K562 (cell line): ENCODE measurements around the gene IL4I1. TPM values are rescaled to one million over a fixed set of nuclear protein-coding genes. Genes with fewer than 3 reads are reported as not detected.

Source experiments
- ATAC-seq: fragments of 200-7000 bp; cut with Tn5 transposase; 3 replicates; pipeline ENCODE4 v1.9.1; 2020; ENCODE audit warnings: moderate library complexity
- BruUV-seq: library from RNA; stranded (reverse); fragments of 400-500 nt; replicated peaks from 2 replicates; lab custom pipeline; 2021; lab: Mats Ljungman, UMichigan
- CTCF ChIA-PET: fragments of 300-600 bp; formaldehyde crosslinking; extraction: SDS; loops from one replicate; lab custom pipeline; 2021; ENCODE audit warnings: low intra/inter-chr PET ratio; lab: Yijun Ruan, JAX
- POLR2A ChIA-PET: fragments of 300-600, 350-650 bp; sonication (Branson Sonifier 250); formaldehyde crosslinking; extraction: SDS; loops from one replicate; lab custom pipeline; 2021; ENCODE audit warnings: antibody characterized with exemption, inconsistent platforms; lab: Yijun Ruan, JAX
- DNase-seq, 4 experiments: peaks; one replicate each; pipeline versions ENCODE4 v3.0.0 to v3.0.0-alpha.2; 2011 to 2018; ENCODE audit warnings: low spot score in 3 of 4, mixed read lengths in 3 of 4; ENCODE audit errors: extremely low read depth in 1 of 4
- FAIRE-seq: peaks from 2 replicates; lab custom pipeline; 2011; peaks lifted over from hg19 to GRCh38; lab: Jason Lieb, UNC
- H2AFZ ChIP-seq: 2 replicates; pipeline ENCODE4 v1.6.0; 2011; ENCODE audit warnings: low read depth, low read length, control low read depth, inconsistent platforms
- H3K27ac ChIP-seq: fragments of 200-600 bp; 3 replicates; pipeline ENCODE4 v1.8.0; 2011; ENCODE audit warnings: low read depth, mild to moderate bottlenecking, control low read depth, inconsistent platforms, low read length, moderate library complexity, mixed read lengths; ENCODE audit errors: extremely low read depth
- H3K27me3 ChIP-seq, 2 experiments: fragments of 300-600 bp in 1 of 2; 2 replicates in 1 of 2; 3 replicates in 1 of 2; pipeline versions ENCODE4 v1.6.0 to v1.8.0; 2011; ENCODE audit warnings: inconsistent platforms in 2 of 2, low read length in 2 of 2, mild to moderate bottlenecking in 1 of 2, mixed read lengths in 1 of 2, moderate library complexity in 1 of 2; ENCODE audit not compliant: control insufficient read depth in 2 of 2, insufficient read depth in 2 of 2
- H3K36me3 ChIP-seq: fragments of 300-600 bp; 3 replicates; pipeline ENCODE4 v1.8.0; 2011; ENCODE audit warnings: mild to moderate bottlenecking, low read length, inconsistent platforms; ENCODE audit not compliant: control insufficient read depth, insufficient read depth
- H3K4me1 ChIP-seq, 2 experiments: fragments of 200-600 bp in 1 of 2; replicated peaks in 1 of 2; 2 replicates in 1 of 2; 3 replicates in 1 of 2; pipeline versions ENCODE4 v1.5.1 to v1.8.0; 2011; ENCODE audit warnings: inconsistent platforms in 2 of 2, low read length in 2 of 2, mild to moderate bottlenecking in 1 of 2, mixed read lengths in 1 of 2, moderate library complexity in 1 of 2; ENCODE audit not compliant: control insufficient read depth in 2 of 2, insufficient read depth in 2 of 2
- H3K4me2 ChIP-seq: 2 replicates; pipeline ENCODE4 v1.6.1; 2011; ENCODE audit warnings: low read length, control low read depth, inconsistent platforms, mixed read lengths; ENCODE audit not compliant: insufficient read depth
- H3K4me3 ChIP-seq: fragments of 200-600 bp; sonication (generic), shearing (Covaris generic); 2 replicates; pipeline ENCODE4 v1.5.1; 2016; ENCODE audit warnings: control low read depth, inconsistent platforms
- H3K79me2 ChIP-seq: fragments of 200-600 bp; 3 replicates; pipeline ENCODE4 v1.8.0; 2011; ENCODE audit warnings: low read length, inconsistent platforms; ENCODE audit not compliant: control insufficient read depth, insufficient read depth
- H3K9ac ChIP-seq, 2 experiments: 2 replicates each; pipeline versions ENCODE4 v1.6.0 to v1.6.1; 2011; ENCODE audit warnings: low read depth in 2 of 2, low read length in 2 of 2, control low read depth in 1 of 2, inconsistent platforms in 1 of 2, mild to moderate bottlenecking in 1 of 2, mixed read lengths in 1 of 2; ENCODE audit not compliant: insufficient read depth in 1 of 2
- H3K9me1 ChIP-seq: one replicate; pipeline ENCODE4 v1.6.0; 2011; ENCODE audit warnings: inconsistent platforms, mild to moderate bottlenecking, low read length, moderate library complexity; ENCODE audit not compliant: control insufficient read depth, insufficient read depth
- H3K9me3 ChIP-seq: replicated peaks from 2 replicates; pipeline ENCODE4 v1.5.1; 2011; ENCODE audit warnings: low read depth, low read length, inconsistent platforms; ENCODE audit not compliant: control insufficient read depth, insufficient read depth
- H4K20me1 ChIP-seq: replicated peaks from 2 replicates; pipeline ENCODE4 v1.6.1; 2011; ENCODE audit warnings: low read length, inconsistent platforms, mixed read lengths; ENCODE audit not compliant: control insufficient read depth, insufficient read depth
- FIP1L1 ChIP-seq: fragments of 200-400 bp; formaldehyde crosslinking; IDR thresholded peaks from 2 replicates; pipeline ENCODE4 v1.6.1; 2018; ENCODE audit warnings: mild to moderate bottlenecking, low read depth, low read length; ENCODE audit not compliant: poor library complexity, severe bottlenecking
- FOXA3 ChIP-seq, 2 experiments: fragments of 450-650 bp in 1 of 2; sonication (generic) in 1 of 2; formaldehyde crosslinking; IDR thresholded peaks in 1 of 2; conservative IDR thresholded peaks in 1 of 2; 2 replicates each; pipeline versions ENCODE4 v1.4.0 to v1.8.0; 2020 to 2022; ENCODE audit warnings: mild to moderate bottlenecking in 2 of 2, missing genetic modification reagents in 1 of 2
- KDM5B ChIP-seq: fragments of 200-600 bp; sonication (generic); IDR thresholded peaks from 2 replicates; pipeline ENCODE4 v1.6.1; 2012; ENCODE audit warnings: low read depth, mild to moderate bottlenecking, moderate library complexity, low read length, control low read depth, inconsistent platforms; ENCODE audit not compliant: insufficient replicate concordance
- TBL1XR1 ChIP-seq, 2 experiments: IDR thresholded peaks; 2 replicates each; pipeline ENCODE4 v1.6.1; 2012; ENCODE audit warnings: improper control_type of control experiment in 2 of 2, low read length in 2 of 2, mild to moderate bottlenecking in 1 of 2
- TEAD4 ChIP-seq, 2 experiments: sonication (generic) in 1 of 2; formaldehyde crosslinking in 1 of 2; IDR thresholded peaks; 2 replicates each; pipeline versions ENCODE4 v1.6.1 to v1.8.0; 2012 to 2022; ENCODE audit warnings: borderline replicate concordance in 1 of 2, inconsistent platforms in 1 of 2, low read length in 1 of 2, mild to moderate bottlenecking in 1 of 2, missing genetic modification reagents in 1 of 2
- WHSC1 ChIP-seq: IDR thresholded peaks from one replicate; pipeline ENCODE4 v1.6.1; 2012; ENCODE audit warnings: low read length, control low read depth, inconsistent platforms
- ZKSCAN8 ChIP-seq: fragments of 200-800 bp; sonication (Bioruptor generic); IDR thresholded peaks from 2 replicates; pipeline ENCODE4 v1.6.1; 2016; ENCODE audit warnings: missing genetic modification characterization, missing compliant biosample characterization
- ZNF175 ChIP-seq: fragments of 200-800 bp; sonication (Bioruptor generic); IDR thresholded peaks from 2 replicates; pipeline ENCODE4 v1.6.1; 2016; ENCODE audit warnings: low read depth, mild to moderate bottlenecking, missing genetic modification characterization, missing compliant biosample characterization
- WGBS: fragments of 100-300 bp; shearing (Covaris generic); methylation state at CpG from one replicate; pipeline ENCODE4 v1.1.6; 2016; ENCODE audit warnings: low coverage, mixed read lengths; ENCODE audit not compliant: insufficient coverage; ENCODE audit errors: missing lambda C conversion rate; 5-methylcytosine and 5-hydroxymethylcytosine counted together
- in situ Hi-C: fragments of 300-500 bp; cut with MboI; formaldehyde crosslinking; loops from 4 replicates; pipeline ENCODE4 v1.15.0; 2018; ENCODE audit warnings: inconsistent platforms, mixed read lengths
- intact Hi-C: fragments of 100-400 bp; cut with micrococcal nuclease; formaldehyde crosslinking; loops from 2 replicates; pipeline ENCODE4 v1.14.2; 2022
- polyA plus RNA-seq, 8 experiments: library from polyadenylated mRNA; depleted of rRNA in 4 of 8; stranded (reverse) in 5 of 8; unstranded in 3 of 8; fragments of >200 nt; fragmentation: Nextera tagmentation in 2 of 8; fragmentation: Illumina TruSeq in 1 of 8; extraction: Ambion mirVana in 2 of 8; extraction: Trizol in 1 of 8; gene quantifications; 2 replicates each; pipeline versions ENCODE4 v1.2.1 to v1.2.3, GENCODE V29; 2011 to 2014; ENCODE audit warnings: inconsistent platforms in 1 of 8, missing spikeins in 1 of 8
- total RNA-seq, 7 experiments: library from RNA; depleted of rRNA in 6 of 7; stranded (reverse); fragments of >200 nt in 6 of 7; fragmentation: Illumina TruSeq in 2 of 7; extraction: Trizol in 2 of 7; gene quantifications; 2 replicates each; pipeline versions ENCODE4 v1.2.1 to v1.2.3, GENCODE V29; 2011 to 2021; ENCODE audit warnings: low replicate concordance in 1 of 7

The IL4I1 gene
- total and polyA plus RNA-seq, 9 of the 15 experiments (the other 6 are each of a cell fraction or from before 2014, with no cell fraction given) = 0.06 to 0.95 (median 0.43) TPM; not detected in 2

DNA sequence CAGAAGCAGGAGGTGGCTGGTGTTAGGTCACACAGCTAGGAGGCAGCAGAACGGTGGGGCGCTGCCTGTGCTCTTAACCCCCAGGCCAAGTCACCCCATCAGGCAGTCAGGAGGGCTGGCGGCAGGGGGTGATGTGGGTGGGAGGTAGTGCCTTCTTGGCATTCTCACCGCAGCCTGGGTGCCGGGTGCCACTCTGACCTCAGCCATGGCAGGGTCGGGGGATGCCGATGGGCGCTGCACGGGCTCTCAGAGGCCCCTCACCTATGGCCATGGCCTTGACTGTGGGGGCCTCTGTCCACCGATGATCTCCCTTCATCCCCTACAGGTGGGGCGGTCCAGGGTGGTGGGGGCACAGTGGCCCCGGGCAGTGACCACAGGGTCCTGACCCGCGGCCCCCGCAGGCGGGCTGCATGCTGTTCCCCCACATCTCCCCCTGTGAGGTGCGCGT lies 40.1 kb downstream of the IL4I1 start:
- intact Hi-C loops (no loop called here), in situ Hi-C loops (no loop called here)
- Histone ChIP-seq H3K9ac (no peak overlapping the region), H3K4me1 (peaks cover 11 to 84% of the 10 kb centered on the region in 2 experiments), H3K27ac (no peak overlapping the region), H2AFZ (no peak overlapping the region), H3K9me3 (no peaks in the 10 kb centered on the region), H3K4me3 (no peak overlapping the region), H4K20me1 (peaks cover 27% of the 10 kb centered on the region), H3K4me2 (no peak overlapping the region), H3K27me3 (no peaks in the 10 kb centered on the region), H3K79me2 (peaks cover 32% of the 10 kb centered on the region), H3K36me3 (peaks cover 89% of the 10 kb centered on the region), H3K9me1 (peaks cover 8% of the 10 kb centered on the region)
- ChIA-PET POLR2A (interaction anchor here (0.9 kb wide), 1 partner anchor 9 kb away, joined by 4 read pairs; no protein-coding TSS in a partner anchor), CTCF (no interaction called here)
- no peak for ATAC-seq
- WGBS = 87% methylated on average over 10 of the region's 18 CpGs
- peak; percentile 5 for TF ChIP-seq KDM5B
- no peak for TF ChIP-seq ZNF175 (CRISPR knock-in tag)
- TF ChIP-seq TEAD4 (IDR thresholded peaks at IDR 0.05; ENCODE audit: low read length) = 0 out of 2 replicates have a peak, but pooled peaks have one; percentile 1
- TF ChIP-seq TEAD4 (CRISPR knock-in tag; IDR thresholded peaks at IDR 0.05; ENCODE audit: borderline replicate concordance) = no peak
- no peak for TF ChIP-seq TBL1XR1 (IDR thresholded peaks at IDR 0.05; ENCODE audit: low read length in 2 of 2)
- TF ChIP-seq WHSC1 = no peak
- peak; percentile 46 for TF ChIP-seq FIP1L1
- TF ChIP-seq ZKSCAN8 = peak; percentile 71
- 0 out of 4 replicates have a peak, but pooled peaks of 1 of the 2 experiments have one; percentile 2 for TF ChIP-seq FOXA3 (CRISPR knock-in tag; conservative IDR thresholded peaks at IDR 0.05 in 1 of 2, IDR thresholded peaks at IDR 0.05 in 1 of 2)
- no peak for FAIRE-seq
- DNase-seq = no peak
- BruUV-seq = no TSS peak
